Measurements from ENCODE around the gene RAB40AL.

DNA sequence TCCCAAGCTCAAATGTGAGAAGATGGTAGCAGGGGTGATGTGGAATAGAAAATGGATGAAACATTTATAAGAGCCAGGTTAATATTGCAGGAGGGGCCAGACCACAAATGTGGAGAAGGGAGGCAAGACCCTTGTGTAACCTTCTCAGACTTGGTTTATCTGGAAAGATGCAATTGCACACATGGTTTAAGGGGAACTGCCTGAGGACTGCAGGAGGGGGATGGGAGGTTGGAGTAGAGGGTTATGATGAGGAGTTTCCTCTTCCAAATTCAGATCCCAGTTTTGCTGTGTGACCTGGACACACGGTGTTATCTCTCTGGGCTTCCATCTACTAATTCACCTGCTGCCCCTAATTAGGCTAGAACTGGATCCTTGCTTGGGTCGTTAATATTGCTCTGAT lies 46.1 kb downstream of the RAB40AL start:
- no peak for TF ChIP-seq POLR2A (IDR thresholded peaks at IDR 0.05)
- TF ChIP-seq, protein P1, sequence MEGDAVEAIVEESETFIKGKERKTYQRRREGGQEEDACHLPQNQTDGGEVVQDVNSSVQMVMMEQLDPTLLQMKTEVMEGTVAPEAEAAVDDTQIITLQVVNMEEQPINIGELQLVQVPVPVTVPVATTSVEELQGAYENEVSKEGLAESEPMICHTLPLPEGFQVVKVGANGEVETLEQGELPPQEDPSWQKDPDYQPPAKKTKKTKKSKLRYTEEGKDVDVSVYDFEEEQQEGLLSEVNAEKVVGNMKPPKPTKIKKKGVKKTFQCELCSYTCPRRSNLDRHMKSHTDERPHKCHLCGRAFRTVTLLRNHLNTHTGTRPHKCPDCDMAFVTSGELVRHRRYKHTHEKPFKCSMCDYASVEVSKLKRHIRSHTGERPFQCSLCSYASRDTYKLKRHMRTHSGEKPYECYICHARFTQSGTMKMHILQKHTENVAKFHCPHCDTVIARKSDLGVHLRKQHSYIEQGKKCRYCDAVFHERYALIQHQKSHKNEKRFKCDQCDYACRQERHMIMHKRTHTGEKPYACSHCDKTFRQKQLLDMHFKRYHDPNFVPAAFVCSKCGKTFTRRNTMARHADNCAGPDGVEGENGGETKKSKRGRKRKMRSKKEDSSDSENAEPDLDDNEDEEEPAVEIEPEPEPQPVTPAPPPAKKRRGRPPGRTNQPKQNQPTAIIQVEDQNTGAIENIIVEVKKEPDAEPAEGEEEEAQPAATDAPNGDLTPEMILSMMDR (IDR thresholded peaks at IDR 0.05): no peak

Measured in breast epithelium (tissue), 3 donors.